HG03432 (cell line): ENCODE results near the gene INSL3.

ENCODE experiments used
- ATAC-seq: cut with Tn5 transposase; IDR thresholded peaks from one replicate; pipeline ENCODE4 v1.9.1; 2021; ENCODE audit warnings: mild to moderate bottlenecking, moderate library complexity; ENCODE audit not compliant: unreplicated experiment

INSL3 gene

GRCh38 chr19:17821190-17821589 is at the start of gene INSL3:
Gene INSL3 (minus strand): TSS chr19:17821519. CDS start chr19:17821506, 13 bp downstream.
- ATAC-seq = no peak

GRCh38 chr19:17869114-17869608 is 47.8 kb upstream of the INSL3 start:
- ATAC-seq = no peak

GRCh38 chr19:17868669-17869068 is 47.4 kb upstream of the INSL3 start:
- ATAC-seq = no peak

GRCh38 chr19:17866964-17867486 is 45.7 kb upstream of the INSL3 start:
- ATAC-seq = no peak

GRCh38 chr19:17866312-17866963 is 45.1 kb upstream of the INSL3 start:
- no peak for ATAC-seq

- no peak for ATAC-seq
These were observed 44.3 kb upstream of the INSL3 start for GRCh38 chr19:17865364-17866311.

- ATAC-seq = no peak
These were observed 42.3 kb upstream of the INSL3 start for GRCh38 chr19:17863520-17864182.

- ATAC-seq = no peak
These were observed 41.6 kb upstream of the INSL3 start for GRCh38 chr19:17862711-17863519.

- no peak for ATAC-seq
These were observed 40.5 kb upstream of the INSL3 start for GRCh38 chr19:17861542-17862402.

GRCh38 chr19:17860993-17861360 is 39.7 kb upstream of the INSL3 start:
- ATAC-seq = no peak

- no peak for ATAC-seq
These were observed 39.1 kb upstream of the INSL3 start for GRCh38 chr19:17860331-17860992.

GRCh38 chr19:17859533-17860330 is 38.4 kb upstream of the INSL3 start, which contains the start of gene RPL18A:
Gene RPL18A (plus strand): TSS chr19:17859910. CDS start chr19:17859957, 47 bp downstream.
- peak; percentile 87 for ATAC-seq

- no peak for ATAC-seq
These were observed 34.2 kb upstream of the INSL3 start for GRCh38 chr19:17855280-17856152.

- ATAC-seq = no peak
These were observed 32.7 kb upstream of the INSL3 start for GRCh38 chr19:17854061-17854460.

GRCh38 chr19:17848595-17849292 is 27.4 kb upstream of the INSL3 start:
- ATAC-seq = no peak
